Activated CD8-positive, alpha-beta memory T cell treated with anti-CD3 and anti-CD28 coated beads, Interleukin-2, amount 50 U/mL, for 48 hours (primary cell): ENCODE data around the gene QRFP.

Source experiments
- DNase-seq: peaks from one replicate; pipeline ENCODE4 v3.0.0-alpha.2; 2020

The QRFP gene

DNA sequence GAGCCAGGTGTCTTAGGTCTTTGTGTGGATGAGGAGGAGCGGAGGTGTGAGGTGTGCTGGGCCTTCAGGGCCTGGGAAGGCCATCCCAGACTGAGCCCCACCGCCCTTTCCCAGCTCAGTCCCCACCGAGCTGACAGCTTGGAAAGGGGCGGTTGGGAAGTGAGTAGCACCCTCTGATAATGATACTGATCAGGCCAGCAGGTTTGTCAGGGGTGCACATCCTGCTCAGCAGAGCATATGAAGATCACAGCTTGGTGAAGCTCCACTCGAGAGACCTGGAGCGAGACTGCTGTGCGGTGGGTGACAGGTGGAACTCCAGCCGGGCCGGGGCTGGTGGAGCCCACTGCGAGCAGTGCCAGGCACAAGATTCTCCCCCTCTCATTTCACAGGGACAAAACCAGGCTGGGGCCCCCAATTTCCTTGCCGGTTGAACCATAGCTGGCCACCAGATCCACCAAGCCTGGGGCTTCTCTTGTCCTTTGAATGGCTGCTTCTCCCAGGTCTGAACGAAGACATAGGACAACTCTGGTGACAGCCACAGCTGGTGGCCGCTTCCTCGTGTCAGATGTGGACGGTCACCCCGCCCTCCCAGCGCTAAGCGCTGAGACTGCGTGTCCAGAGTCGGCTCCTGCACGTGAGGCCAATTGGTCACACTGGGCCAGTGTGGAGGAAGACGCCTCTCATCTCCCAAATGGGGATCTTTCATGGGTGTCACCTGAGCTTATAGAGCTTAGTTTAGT is 8.3 kb downstream of the QRFP start:
- DNase-seq = no peak

DNA sequence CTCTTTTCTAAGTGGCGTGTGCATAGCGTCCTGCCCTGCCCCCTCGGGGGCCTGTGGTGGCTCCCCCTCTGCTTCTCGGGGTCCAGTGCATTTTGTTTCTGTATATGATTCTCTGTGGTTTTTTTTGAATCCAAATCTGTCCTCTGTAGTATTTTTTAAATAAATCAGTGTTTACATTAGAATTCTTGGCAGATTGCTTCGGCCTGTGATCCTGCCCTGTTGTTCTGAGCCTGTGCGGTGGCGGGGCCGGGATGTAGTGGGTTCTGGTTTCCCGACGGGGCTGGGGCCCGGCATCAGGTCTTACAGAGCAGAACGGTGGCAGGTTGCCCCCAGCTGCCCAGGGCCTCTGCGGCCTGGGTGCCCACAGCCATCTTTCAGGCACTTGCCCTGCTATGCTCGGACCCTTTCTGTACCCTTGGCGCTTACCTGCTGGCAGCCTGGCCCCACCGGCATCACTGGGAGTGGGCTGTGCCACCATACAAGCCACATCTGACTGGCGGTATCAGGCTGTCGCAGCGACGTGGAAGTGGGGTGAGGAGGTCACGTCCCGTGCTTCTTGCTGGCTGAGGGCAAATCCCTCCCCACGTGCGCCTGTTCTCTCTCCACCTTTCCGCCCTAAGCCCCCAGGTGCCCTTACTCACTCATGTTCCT is 9.0 kb downstream of the QRFP start:
- no peak for DNase-seq

DNA sequence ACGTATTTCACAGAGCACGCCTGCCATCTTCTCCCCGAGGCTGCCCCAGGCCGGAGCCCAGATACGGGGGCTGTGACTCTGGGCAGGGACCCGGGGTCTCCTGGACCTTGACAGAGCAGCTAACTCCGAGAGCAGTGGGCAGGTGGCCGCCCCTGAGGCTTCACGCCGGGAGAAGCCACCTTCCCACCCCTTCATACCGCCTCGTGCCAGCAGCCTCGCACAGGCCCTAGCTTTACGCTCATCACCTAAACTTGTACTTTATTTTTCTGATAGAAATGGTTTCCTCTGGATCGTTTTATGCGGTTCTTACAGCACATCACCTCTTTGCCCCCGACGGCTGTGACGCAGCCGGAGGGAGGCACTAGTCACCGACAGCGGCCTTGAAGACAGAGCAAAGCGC is 9.6 kb downstream of the QRFP start:
- DNase-seq = no peak

DNA sequence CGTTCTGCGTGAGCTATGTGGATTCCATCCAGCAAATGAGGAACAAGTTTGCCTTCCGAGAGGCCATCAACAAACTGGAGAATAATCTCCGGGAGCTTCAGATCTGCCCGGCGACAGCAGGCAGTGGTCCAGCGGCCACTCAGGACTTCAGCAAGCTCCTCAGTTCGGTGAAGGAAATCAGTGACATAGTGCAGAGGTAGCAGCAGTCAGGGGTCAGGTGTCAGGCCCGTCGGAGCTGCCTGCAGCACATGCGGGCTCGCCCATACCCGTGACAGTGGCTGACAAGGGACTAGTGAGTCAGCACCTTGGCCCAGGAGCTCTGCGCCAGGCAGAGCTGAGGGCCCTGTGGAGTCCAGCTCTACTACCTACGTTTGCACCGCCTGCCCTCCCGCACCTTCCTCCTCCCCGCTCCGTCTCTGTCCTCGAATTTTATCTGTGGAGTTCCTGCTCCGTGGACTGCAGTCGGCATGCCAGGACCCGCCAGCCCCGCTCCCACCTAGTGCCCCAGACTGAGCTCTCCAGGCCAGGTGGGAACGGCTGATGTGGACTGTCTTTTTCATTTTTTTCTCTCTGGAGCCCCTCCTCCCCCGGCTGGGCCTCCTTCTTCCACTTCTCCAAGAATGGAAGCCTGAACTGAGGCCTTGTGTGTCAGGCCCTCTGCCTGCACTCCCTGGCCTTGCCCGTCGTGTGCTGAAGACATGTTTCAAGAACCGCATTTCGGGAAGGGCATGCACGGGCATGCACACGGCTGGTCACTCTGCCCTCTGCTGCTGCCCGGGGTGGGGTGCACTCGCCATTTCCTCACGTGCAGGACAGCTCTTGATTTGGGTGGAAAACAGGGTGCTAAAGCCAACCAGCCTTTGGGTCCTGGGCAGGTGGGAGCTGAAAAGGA is 10.9 kb downstream of the QRFP start:
- DNase-seq = no peak

DNA sequence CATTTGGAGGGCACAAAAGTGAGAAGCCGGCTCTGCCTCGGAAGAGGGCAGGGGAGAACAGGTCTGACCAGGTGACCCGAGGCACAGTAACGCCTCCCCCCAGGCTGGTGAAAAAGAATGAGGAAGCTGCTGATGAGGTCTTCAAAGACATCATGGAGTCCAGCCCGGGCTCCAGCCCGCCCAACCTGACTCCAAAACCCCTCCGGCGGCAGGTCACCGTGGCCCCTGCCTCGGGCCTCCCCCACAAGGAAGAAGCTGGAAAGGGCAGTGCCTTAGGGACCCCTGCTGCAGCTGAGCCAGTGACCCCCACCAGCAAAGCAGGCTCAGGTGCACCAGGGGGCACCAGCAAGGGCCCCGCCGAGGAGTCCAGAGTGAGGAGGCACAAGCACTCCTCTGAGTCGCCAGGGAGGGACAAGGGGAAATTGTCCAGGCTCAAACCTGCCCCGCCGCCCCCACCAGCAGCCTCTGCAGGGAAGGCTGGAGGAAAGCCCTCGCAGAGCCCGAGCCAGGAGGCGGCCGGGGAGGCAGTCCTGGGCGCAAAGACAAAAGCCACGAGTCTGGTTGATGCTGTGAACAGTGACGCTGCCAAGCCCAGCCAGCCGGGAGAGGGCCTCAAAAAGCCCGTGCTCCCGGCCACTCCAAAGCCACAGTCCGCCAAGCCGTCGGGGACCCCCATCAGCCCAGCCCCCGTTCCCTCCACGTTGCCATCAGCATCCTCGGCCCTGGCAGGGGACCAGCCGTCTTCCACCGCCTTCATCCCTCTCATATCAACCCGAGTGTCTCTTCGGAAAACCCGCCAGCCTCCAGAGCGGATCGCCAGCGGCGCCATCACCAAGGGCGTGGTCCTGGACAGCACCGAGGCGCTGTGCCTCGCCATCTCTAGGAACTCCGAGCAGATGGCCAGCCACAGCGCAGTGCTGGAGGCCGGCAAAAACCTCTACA is 11.8 kb downstream of the QRFP start:
- DNase-seq = no peak

DNA sequence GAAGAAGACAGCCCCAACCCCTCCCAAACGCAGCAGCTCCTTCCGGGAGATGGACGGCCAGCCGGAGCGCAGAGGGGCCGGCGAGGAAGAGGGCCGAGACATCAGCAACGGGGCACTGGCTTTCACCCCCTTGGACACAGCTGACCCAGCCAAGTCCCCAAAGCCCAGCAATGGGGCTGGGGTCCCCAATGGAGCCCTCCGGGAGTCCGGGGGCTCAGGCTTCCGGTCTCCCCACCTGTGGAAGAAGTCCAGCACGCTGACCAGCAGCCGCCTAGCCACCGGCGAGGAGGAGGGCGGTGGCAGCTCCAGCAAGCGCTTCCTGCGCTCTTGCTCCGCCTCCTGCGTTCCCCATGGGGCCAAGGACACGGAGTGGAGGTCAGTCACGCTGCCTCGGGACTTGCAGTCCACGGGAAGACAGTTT is 12.5 kb downstream of the QRFP start:
- no peak for DNase-seq

DNA sequence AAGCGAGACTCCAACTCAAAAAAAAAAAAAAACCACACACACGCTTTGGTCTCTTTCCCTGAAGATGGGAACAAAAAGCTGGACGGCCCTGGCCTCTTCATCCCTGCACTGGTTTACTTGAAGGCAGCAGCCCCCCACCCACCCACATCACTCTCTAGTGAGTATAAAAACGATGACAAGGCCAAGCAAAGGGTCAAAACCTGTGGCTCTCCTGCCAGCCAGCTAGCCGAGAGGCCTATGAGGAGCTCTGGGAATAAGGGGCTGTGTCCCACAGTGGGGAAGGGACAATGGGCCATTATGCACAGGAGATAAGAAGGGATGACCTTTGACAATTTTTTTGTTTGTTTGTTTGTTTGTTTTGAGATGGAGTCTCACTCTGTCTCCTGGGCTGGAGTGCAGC is 13.1 kb downstream of the QRFP start:
- no peak for DNase-seq

DNA sequence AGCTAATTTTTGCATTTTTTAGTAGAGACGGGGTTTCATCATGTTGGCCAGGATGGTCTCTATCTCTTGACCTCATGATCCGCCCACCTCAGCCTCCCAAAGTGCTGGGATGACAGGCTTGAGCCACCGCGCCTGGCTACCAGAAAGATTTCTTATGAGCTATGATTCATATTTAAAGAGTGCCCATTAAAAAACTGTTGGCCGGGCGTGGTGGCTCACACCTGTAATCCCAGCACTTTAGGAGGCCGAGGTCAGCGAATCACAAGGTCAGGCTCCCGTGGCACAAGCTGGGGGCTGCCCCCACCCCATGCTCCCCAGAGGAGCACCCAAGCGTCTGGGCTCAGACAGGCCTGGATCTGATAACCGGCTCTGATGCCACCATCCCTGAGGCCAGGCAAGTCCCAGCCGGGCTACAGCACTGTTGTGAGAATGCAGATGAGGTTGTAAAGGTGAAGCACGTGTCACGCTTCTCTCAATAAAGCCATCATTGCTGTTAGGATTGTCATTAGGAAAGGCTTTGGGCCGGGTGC is 13.9 kb downstream of the QRFP start:
- DNase-seq = no peak

DNA sequence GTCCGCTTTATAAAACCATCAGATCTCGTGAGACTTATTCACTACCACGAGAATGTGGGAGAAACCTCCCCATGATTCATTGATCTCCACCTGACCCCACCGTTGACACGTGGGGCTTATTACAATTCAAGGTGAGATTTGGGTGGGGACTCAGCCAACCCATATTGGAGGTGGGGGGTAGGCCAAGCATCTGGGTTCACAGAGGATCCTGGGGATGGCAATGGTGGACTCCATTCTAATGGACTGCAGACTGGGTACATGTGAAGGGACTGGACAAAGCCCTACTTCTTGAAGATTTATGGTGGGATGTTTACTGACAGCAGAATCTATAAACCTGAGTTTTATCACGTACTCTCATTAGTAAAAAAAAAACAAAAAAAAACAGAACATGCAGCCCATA is 15.1 kb downstream of the QRFP start:
- no peak for DNase-seq

DNA sequence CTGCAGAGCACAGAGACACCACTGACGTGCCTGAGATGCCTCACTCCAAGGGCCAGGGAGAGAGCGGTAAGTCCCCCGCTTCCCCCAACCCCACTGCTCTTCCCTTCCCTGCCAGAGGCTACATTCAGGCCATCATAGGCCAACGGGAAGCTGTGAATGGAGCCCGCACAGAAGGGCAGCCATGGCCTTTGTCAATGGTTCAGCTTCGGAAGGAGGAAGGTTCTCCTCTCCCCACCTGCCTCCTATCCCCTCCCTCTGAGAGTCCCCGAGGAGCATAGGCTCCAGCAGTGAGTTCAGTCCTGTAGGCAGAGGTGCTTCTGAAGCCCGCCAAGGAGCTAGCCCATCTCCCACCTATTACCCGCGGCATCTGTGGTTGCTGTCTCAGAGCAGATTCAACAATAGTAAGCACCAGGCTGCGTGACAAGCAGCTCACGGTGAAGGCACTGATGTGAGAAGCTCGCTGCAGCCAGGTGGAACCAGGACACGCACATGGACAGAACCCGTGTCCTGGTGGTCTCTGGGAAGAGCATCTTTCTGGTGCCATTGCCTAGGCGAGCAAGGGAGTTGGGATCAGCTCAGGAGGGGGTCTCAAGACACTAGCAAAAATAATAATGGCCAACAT is 15.9 kb downstream of the QRFP start:
- no peak for DNase-seq

DNA sequence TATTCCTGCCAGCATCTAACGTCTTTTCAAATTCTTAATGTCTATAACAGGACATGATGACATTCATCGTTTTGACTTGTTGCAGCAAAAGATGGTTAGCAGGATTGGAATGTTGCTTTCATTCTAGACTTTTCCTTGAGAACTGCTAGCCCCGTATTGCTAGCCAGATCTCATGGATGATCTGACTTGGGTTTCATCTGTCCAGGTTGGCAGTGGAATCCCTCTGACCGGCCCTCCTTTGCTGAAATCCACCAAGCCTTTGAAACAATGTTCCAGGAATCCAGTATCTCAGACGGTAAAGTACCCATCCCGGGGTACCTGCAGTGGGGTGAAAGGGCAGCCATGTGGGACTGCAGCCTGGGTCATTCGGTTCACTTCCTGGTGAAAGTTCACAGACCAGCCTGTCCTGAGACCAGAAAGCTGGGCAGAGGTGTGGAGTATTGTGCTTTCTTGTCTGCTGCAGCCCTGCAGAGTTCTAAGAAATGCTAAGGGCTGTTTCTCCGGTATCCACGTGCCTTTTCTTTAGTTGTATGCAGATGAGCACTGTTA is 16.7 kb downstream of the QRFP start:
- DNase-seq = no peak

DNA sequence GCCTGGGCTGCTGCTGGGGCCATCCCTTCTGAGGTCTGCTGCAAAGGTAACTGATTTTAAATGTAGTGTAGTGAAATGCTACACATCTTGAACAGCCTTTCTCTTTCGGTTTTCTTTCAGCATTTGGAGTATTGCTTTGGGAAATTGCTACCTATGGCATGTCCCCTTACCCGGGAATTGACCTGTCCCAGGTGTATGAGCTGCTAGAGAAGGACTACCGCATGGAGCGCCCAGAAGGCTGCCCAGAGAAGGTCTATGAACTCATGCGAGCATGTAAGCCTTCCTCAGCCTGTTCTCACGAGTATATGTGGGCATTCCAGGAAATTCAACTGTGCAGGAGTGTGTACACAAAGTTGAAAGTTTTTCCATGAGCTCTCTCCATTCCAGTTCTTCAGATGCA is 18.3 kb downstream of the QRFP start:
- no peak for DNase-seq

DNA sequence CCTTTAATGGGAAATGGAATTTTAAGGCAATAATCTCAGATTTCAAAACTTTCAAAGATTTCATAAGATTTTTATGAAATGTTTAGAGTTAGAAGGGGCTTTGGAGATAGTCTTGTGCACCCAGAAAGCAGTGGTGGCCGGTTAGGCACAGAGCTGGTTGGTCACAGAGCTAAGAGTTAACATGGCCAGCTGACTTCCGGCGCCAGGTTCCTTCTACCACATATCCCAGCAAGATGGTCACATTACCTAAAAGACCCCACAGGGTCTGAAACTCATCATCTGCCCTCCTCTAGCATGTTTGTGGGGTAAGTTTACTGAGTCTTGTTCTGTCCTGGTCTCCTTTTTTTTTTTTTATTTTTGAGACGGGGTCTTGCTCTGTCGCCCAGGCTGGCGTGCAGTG is 19.3 kb downstream of the QRFP start:
- no peak for DNase-seq

DNA sequence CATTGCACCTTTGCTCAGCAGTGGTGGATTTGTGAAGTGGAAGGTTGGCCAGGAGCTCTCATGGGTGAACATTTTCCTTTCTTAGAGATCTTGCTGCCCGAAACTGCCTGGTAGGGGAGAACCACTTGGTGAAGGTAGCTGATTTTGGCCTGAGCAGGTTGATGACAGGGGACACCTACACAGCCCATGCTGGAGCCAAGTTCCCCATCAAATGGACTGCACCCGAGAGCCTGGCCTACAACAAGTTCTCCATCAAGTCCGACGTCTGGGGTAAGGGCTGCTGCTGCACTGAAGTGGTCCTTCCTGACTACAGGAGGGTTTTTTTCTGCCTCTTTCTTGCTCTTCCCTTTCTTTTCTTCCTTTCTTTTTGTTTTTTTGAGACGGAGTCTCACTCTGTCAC is 21.8 kb downstream of the QRFP start:
- DNase-seq = no peak

DNA sequence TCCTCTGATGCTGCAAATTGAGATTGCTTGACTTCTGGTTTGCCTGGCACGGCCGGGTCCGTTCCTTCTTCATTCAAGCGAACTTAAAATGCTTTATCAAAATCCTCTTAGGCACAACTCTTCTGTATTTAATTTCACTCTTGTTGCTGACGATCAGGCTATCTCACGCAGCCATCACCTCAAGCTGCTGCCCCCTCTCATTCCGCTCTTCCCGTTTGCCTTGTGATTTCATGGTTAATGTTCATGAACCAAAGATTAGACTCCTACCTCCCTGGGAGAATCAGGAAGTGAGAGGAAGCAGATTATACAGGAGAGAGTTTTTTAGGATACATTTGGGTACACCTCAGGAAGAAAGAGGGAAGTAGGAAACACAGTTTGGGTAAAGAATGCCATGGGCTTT is 22.6 kb downstream of the QRFP start:
- DNase-seq = no peak

DNA sequence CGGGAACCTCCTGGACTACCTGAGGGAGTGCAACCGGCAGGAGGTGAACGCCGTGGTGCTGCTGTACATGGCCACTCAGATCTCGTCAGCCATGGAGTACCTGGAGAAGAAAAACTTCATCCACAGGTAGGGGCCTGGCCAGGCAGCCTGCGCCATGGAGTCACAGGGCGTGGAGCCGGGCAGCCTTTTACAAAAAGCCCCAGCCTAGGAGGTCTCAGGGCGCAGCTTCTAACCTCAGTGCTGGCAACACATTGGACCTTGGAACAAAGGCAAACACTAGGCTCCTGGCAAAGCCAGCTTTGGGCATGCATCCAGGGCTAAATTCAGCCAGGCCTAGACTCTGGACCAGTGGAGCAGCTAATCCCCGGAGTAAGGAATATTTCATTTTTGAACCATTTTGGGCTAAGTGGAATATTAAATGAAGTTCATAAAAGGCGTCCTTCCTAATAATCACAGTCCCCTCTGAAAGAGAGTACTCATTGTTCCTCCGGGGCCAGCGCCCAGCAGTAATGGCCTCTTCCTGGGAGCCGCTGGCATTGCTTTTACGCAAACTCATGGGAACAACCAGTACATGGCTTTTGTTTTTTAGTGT is 23.6 kb downstream of the QRFP start:
- DNase-seq = no peak

DNA sequence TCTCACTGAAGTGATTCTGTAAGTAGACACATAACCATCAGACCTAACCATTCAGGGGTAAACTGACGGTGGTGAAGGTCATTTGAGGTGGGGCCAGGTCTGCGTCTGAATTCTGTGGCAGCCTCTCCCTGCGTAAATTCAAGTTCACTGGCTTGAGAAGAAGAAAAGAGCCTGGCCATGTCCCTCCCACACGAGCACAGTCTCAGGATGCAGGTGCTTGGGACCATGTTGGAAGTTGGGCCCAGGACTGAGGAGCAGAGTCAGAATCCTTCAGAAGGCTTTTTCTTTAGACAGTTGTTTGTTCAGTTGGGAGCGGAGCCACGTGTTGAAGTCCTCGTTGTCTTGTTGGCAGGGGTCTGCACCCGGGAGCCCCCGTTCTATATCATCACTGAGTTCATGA is 24.1 kb downstream of the QRFP start:
- DNase-seq = no peak

DNA sequence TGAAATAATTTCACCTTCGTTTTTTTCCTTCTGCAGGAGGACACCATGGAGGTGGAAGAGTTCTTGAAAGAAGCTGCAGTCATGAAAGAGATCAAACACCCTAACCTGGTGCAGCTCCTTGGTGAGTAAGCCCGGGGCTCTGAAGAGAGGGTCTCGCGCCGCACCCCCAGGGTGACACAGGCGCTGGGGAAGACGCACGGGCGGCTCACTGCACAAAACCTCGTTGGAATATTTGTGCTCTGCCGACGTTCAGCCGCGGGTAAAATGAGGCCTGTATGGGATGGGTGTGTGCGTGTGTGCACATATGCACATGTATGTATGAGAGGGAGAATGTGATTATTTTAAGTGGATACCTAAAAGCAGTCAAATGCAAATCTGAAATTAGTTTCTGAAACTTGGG is 24.5 kb downstream of the QRFP start:
- DNase-seq = no peak

DNA sequence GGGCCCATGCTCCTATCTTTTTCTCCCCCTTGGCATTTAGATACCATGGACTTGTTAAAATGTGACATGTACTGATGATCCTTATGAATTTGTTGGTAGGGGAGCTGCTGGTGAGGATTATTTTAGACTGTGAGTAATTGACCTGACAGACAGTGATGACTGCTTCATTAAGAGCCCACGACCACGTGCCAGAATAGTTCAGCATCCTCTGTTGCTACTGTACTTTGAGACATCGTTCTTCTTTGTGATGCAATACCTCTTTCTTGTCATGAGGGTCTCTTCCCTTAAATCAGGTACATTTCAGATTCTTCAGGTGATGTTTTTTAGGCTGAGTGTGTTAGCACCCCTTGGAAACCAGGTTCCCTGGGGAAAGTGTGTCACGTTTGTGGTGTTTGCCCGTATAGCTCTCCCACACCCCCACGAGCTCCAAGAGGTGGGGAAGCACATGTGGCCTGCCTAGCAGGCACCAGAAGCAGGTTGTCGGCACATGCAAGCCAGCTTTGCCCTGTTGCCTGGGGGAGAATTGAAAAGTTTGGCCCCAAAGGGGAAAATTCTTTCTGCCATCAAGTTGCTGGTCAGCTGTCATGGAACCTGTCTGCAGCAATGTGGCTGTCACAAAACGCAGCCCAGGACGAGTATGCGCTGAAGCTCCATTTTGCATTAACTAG is 25.1 kb downstream of the QRFP start:
- DNase-seq = no peak

DNA sequence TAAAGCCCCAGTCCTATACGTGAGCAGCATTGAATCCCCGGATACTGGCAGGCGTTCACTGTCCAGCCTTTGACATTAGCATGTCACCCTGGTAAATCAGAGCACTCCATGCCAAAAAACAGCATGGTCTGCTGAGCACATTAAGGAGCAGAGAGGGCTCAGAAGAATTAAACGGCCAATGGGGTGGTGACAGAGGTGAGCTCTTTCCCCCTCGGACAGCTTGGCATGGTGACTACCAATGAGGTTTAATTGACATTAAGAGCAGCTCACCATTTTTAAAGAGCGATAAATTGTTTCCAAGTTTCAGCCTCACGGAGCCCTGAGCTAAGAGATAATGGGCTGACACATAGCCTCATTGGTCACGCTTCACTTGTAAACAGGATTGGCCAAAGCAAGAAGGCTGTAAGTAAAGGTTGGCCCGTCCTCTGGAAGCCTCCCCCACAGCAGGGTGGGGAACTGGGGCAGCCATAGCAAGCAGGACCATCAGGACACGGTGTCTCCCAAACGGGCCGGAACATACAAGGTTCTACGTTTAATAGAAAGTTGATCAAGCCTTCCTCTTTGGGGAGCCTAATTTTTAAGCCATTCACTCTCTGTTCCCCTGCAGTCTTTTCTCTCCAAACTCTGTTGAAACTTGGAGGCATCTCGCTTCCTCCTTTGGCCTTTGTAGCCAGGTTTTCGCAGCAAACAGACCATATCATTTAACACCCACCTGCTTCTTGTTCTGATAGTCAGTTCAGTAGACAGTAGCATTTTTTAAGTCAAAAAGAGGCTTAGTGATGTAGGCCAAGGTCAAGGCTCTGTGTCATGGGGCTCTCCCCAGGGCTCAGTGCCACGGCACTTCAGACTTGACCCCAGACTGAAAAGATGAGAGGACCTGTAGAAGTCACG is 25.9 kb downstream of the QRFP start:
- no peak for DNase-seq
